HepG2 (cell line): ENCODE data around the gene ACVR1B. TPM values are rescaled to one million over a fixed set of nuclear protein-coding genes. Genes with fewer than 3 reads are reported as not detected.

ENCODE experiments used
- CREM ChIP-seq, 2 experiments: sonication (generic) in 1 of 2; formaldehyde crosslinking in 1 of 2; IDR thresholded peaks; 2 replicates each; pipeline versions ENCODE4 v1.4.0 to v1.6.1; 2016 to 2020; ENCODE audit warnings: antibody characterized with exemption in 1 of 2, mild to moderate bottlenecking in 1 of 2, missing genetic modification reagents in 1 of 2
- ETS1 ChIP-seq: sonication (generic); formaldehyde crosslinking; IDR thresholded peaks from 2 replicates; pipeline ENCODE4 v1.4.0; 2020; ENCODE audit warnings: missing genetic modification reagents
- HOXA7 ChIP-seq: sonication (generic); formaldehyde crosslinking; IDR thresholded peaks from 2 replicates; pipeline ENCODE4 v1.8.1; 2022; ENCODE audit warnings: mild to moderate bottlenecking, missing genetic modification reagents, moderate library complexity
- NR2F6 ChIP-seq, 2 experiments: IDR thresholded peaks; 2 replicates each; pipeline ENCODE4 v1.6.1; 2016; ENCODE audit warnings: antibody characterized with exemption in 1 of 2, mild to moderate bottlenecking in 1 of 2
- STAT6 ChIP-seq: sonication (generic); formaldehyde crosslinking; IDR thresholded peaks from 2 replicates; pipeline ENCODE4 v1.4.0; 2020; ENCODE audit warnings: missing genetic modification reagents, mild to moderate bottlenecking, borderline replicate concordance
- THYN1 ChIP-seq: sonication (generic); formaldehyde crosslinking; IDR thresholded peaks from 2 replicates; pipeline ENCODE4 v1.8.1; 2023; ENCODE audit warnings: low read depth, mild to moderate bottlenecking, moderate library complexity, missing genetic modification reagents, borderline replicate concordance
- ZNF280B ChIP-seq: sonication (generic); formaldehyde crosslinking; IDR thresholded peaks from 2 replicates; pipeline ENCODE4 v1.5.0; 2020; ENCODE audit warnings: missing genetic modification reagents, mild to moderate bottlenecking, borderline replicate concordance
- ZNF280D ChIP-seq: sonication (generic); formaldehyde crosslinking; IDR thresholded peaks from 2 replicates; pipeline ENCODE4 v1.5.1; 2020; ENCODE audit warnings: mild to moderate bottlenecking, missing genetic modification reagents
- ZNF646 ChIP-seq: sonication (generic); formaldehyde crosslinking; IDR thresholded peaks from 2 replicates; pipeline ENCODE4 v1.9.0; 2021; ENCODE audit warnings: mild to moderate bottlenecking, missing genetic modification reagents
- ZNF672 ChIP-seq: sonication (generic); formaldehyde crosslinking; IDR thresholded peaks from 2 replicates; pipeline ENCODE4 v1.8.1; 2022; ENCODE audit warnings: missing genetic modification reagents
- ZNF713 ChIP-seq: sonication (generic); formaldehyde crosslinking; IDR thresholded peaks from 2 replicates; pipeline ENCODE4 v1.4.0; 2020; ENCODE audit warnings: mild to moderate bottlenecking, missing genetic modification reagents
- polyA plus RNA-seq, 8 experiments: library from polyadenylated mRNA; depleted of rRNA in 3 of 8; stranded (reverse) in 7 of 8; unstranded in 1 of 8; fragments of >200 nt; fragmentation: Illumina TruSeq in 4 of 8; extraction: Trizol in 4 of 8; gene quantifications; 2 replicates each; pipeline versions ENCODE4 v1.2.1 to v1.2.3, GENCODE V29; 2011 to 2016; ENCODE audit warnings: low read depth in 4 of 8, missing spikeins in 1 of 8, mixed read lengths in 1 of 8; ENCODE audit not compliant: insufficient read depth in 1 of 8
- total RNA-seq, 5 experiments: library from RNA; depleted of rRNA; stranded (reverse); fragments of >200 nt; fragmentation: Illumina TruSeq; extraction: Trizol; gene quantifications; 2 replicates each; pipeline ENCODE4 v1.2.3, GENCODE V29; 2016; ENCODE audit warnings: low read depth in 1 of 5

ACVR1B gene
- total and polyA plus RNA-seq, 2 of the 13 experiments (the other 11 are each of a cell fraction or from before 2014, with no cell fraction given), result 8.9 to 12.1 TPM

- no peak; the same call in 1 of the 2 replicates for TF ChIP-seq ZNF280D (CRISPR knock-in tag)
- TF ChIP-seq CREM (IDR thresholded peaks at IDR 0.05), result no peak
- no peak for TF ChIP-seq CREM (CRISPR knock-in tag; IDR thresholded peaks at IDR 0.05)
- no peak for TF ChIP-seq STAT6 (CRISPR knock-in tag)
- no peak for TF ChIP-seq ETS1 (CRISPR knock-in tag)
- no peak for TF ChIP-seq ZNF646 (CRISPR knock-in tag)
- TF ChIP-seq ZNF280B (CRISPR knock-in tag), result 0 out of 2 replicates have a peak, but pooled peaks have one; percentile 60
- no peak for TF ChIP-seq HOXA7 (CRISPR knock-in tag)
- TF ChIP-seq NR2F6 (IDR thresholded peaks at IDR 0.05), result no peak
- TF ChIP-seq NR2F6 (CRISPR knock-in tag; IDR thresholded peaks at IDR 0.05), result no peak
- no peak for TF ChIP-seq ZNF672 (CRISPR knock-in tag)
- TF ChIP-seq THYN1 (CRISPR knock-in tag), result no peak
- TF ChIP-seq ZNF713, result no peak
Observed at GRCh38 chr12:52023182-52023975, 71.9 kb downstream of the ACVR1B start (continued).
